ENCODE data around the gene ZC3H13.

The ZC3H13 gene

GRCh38 chr13:46062185-46062584 is 9.6 kb upstream of the ZC3H13 start:
- no peak for DNase-seq

- DNase-seq = no peak
Observed at GRCh38 chr13:46059405-46059804, 6.9 kb upstream of the ZC3H13 start.

- DNase-seq = no peak
Observed at GRCh38 chr13:46058268-46058667, 5.7 kb upstream of the ZC3H13 start.

- DNase-seq = no peak
Observed at GRCh38 chr13:46057256-46058015, 4.9 kb upstream of the ZC3H13 start.

GRCh38 chr13:46053162-46054012 is 841 bp upstream of the ZC3H13 start:
- DNase-seq = no peak

- no peak for DNase-seq
Observed at GRCh38 chr13:46051968-46052318, 603 bp downstream of the ZC3H13 start.

- no peak for DNase-seq
Observed at GRCh38 chr13:46050771-46051170, 1.8 kb downstream of the ZC3H13 start.

- no peak for DNase-seq
Observed at GRCh38 chr13:46045424-46045823, 7.1 kb downstream of the ZC3H13 start.

GRCh38 chr13:46043647-46044046 is 8.9 kb downstream of the ZC3H13 start:
- no peak for DNase-seq

- no peak for DNase-seq
Observed at GRCh38 chr13:46041419-46041839, 11.1 kb downstream of the ZC3H13 start.

GRCh38 chr13:46040763-46041162 is 11.8 kb downstream of the ZC3H13 start:
- no peak for DNase-seq

GRCh38 chr13:46039411-46040182 is 12.9 kb downstream of the ZC3H13 start:
- no peak for DNase-seq

GRCh38 chr13:46038296-46038695 is 14.2 kb downstream of the ZC3H13 start:
- no peak for DNase-seq

GRCh38 chr13:46035066-46035465 is 17.5 kb downstream of the ZC3H13 start:
- DNase-seq = no peak

GRCh38 chr13:46032341-46032740 is 20.2 kb downstream of the ZC3H13 start:
- DNase-seq = no peak

- no peak for DNase-seq
Observed at GRCh38 chr13:46031581-46032263, 20.8 kb downstream of the ZC3H13 start.

GRCh38 chr13:46025157-46025556 is 27.4 kb downstream of the ZC3H13 start:
- DNase-seq = no peak

GRCh38 chr13:46022481-46022880 is 30.1 kb downstream of the ZC3H13 start:
- DNase-seq = no peak

GRCh38 chr13:46016216-46016615 is 36.3 kb downstream of the ZC3H13 start:
- DNase-seq = no peak

GRCh38 chr13:46015366-46015765 is 37.2 kb downstream of the ZC3H13 start:
- no peak for DNase-seq

- DNase-seq = no peak
Observed at GRCh38 chr13:46012404-46012803, 40.1 kb downstream of the ZC3H13 start.

- DNase-seq = no peak
Observed at GRCh38 chr13:46010148-46010547, 42.4 kb downstream of the ZC3H13 start.

GRCh38 chr13:46008631-46009030 is 43.9 kb downstream of the ZC3H13 start:
- DNase-seq = no peak

All from activated CD4-positive, alpha-beta T cell treated with anti-CD3 and anti-CD28 coated beads for 4 hours (primary cell).